Smooth muscle cell (in vitro differentiated cells): ENCODE results near the gene TRIM31. TPM values are rescaled to one million over a fixed set of nuclear protein-coding genes. Genes with fewer than 3 reads are reported as not detected.

Source experiments
- DNase-seq: peaks from one replicate; lab custom pipeline; 2025; ENCODE audit not compliant: unreplicated experiment; lab: John Stamatoyannopoulos, UW
- H2AFZ ChIP-seq: fragments of 200-600 bp; sonication (generic); 2 replicates; pipeline ENCODE4 v1.6.0; 2016; ENCODE audit warnings: antibody characterized with exemption, low read depth, mild to moderate bottlenecking
- H3F3A ChIP-seq: fragments of 200-600 bp; sonication (generic); 2 replicates; pipeline ENCODE4 v1.6.0; 2017; ENCODE audit warnings: antibody characterized with exemption, low read depth
- H3K27ac ChIP-seq: fragments of 200-600 bp; sonication (generic); 2 replicates; pipeline ENCODE4 v1.5.1; 2016; ENCODE audit warnings: low read depth, mild to moderate bottlenecking
- H3K27me3 ChIP-seq: fragments of 200-600 bp; sonication (generic); 2 replicates; pipeline ENCODE4 v1.6.1; 2016; ENCODE audit warnings: low read depth, mild to moderate bottlenecking
- H3K36me3 ChIP-seq: fragments of 200-600 bp; sonication (generic); 2 replicates; pipeline ENCODE4 v1.5.1; 2016; ENCODE audit warnings: low read depth
- H3K4me1 ChIP-seq: fragments of 200-600 bp; sonication (generic); 2 replicates; pipeline ENCODE4 v1.5.1; 2016; ENCODE audit warnings: low read depth
- H3K4me2 ChIP-seq: fragments of 200-600 bp; sonication (generic); 2 replicates; pipeline ENCODE4 v1.6.0; 2016; ENCODE audit warnings: mild to moderate bottlenecking
- H3K4me3 ChIP-seq: fragments of 200-600 bp; sonication (generic); 2 replicates; pipeline ENCODE4 v1.5.1; 2016; ENCODE audit warnings: mild to moderate bottlenecking
- H3K79me2 ChIP-seq: fragments of 200-600 bp; sonication (generic); 2 replicates; pipeline ENCODE4 v1.6.0; 2016; ENCODE audit warnings: low read depth, mild to moderate bottlenecking
- H3K9ac ChIP-seq: fragments of 200-600 bp; sonication (generic); 2 replicates; pipeline ENCODE4 v1.6.0; 2016; ENCODE audit warnings: low read depth
- H3K9me3 ChIP-seq: fragments of 200-600 bp; sonication (generic); replicated peaks from 2 replicates; pipeline ENCODE4 v1.5.1; 2016; ENCODE audit warnings: low read depth
- H4K20me1 ChIP-seq: fragments of 200-600 bp; sonication (generic); 2 replicates; pipeline ENCODE4 v1.6.0; 2016; ENCODE audit warnings: low read depth
- WGBS: methylation state at CpG from one replicate; pipeline ENCODE4 v1.1.7; 2016; ENCODE audit warnings: low lambda C conversion rate; 5-methylcytosine and 5-hydroxymethylcytosine counted together
- polyA plus RNA-seq: library from polyadenylated mRNA; unstranded; fragments of >200 nt; fragmentation: Nextera tagmentation; extraction: Ambion mirVana; gene quantifications from 2 replicates; pipeline ENCODE4 v1.2.1, GENCODE V29; 2016
- total RNA-seq: library from RNA; depleted of rRNA; stranded (reverse); fragments of >200 nt; gene quantifications from 2 replicates; pipeline ENCODE4 v1.2.3, GENCODE V29; 2014
- TF ChIP-seq, protein P1 (sequence below): fragments of 200-600 bp; sonication (generic); IDR thresholded peaks from 2 replicates; pipeline ENCODE4 v1.5.1; 2017; ENCODE audit warnings: borderline replicate concordance, mild to moderate bottlenecking, antibody characterized with exemption; ENCODE audit not compliant: insufficient read depth, poor library complexity, severe bottlenecking

The TRIM31 gene
- total and polyA plus RNA-seq, 2 experiments from 2014 or later = 0.18 TPM; not detected in 1

DNA sequence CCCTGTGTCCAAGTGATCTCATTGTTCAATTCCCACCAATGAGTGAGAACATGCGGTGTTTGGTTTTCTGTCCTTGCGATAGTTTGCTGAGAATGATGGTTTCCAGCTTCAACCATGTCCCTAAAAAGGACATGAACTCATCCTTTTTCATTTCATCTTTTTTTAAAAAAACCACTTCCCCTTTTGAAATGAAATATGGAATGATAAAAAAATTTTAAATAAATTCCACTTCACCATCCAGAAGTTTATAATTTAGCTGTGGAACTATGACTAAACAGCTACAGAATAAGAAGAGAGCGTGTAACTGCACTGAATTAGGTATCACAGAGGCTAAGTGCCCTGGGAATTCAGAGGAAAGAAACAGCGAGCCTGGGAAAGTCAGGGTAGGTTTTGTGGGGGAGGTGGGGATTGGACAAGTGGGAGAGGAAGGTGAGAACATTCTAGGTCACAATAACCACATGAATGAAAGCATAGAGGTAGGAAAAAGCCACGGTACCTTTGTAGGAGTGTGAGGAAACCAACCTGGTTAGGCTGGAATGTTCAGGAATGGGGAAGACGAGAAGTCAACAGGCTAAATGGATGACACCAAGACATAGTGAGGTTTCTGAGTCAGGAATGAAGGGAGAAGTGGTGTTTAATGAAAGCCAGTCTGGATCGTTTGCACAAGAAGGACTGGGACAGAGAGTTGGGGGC lies 37.1 kb upstream of the TRIM31 start:
- no peaks in the 10 kb centered on the region for H3K36me3 ChIP-seq
- no peaks in the 10 kb centered on the region for H3K4me1 ChIP-seq
- 74% methylated on average over 7 of the region's 7 CpGs for WGBS
- no peaks in the 10 kb centered on the region for H3F3A ChIP-seq
- TF ChIP-seq, protein P1, sequence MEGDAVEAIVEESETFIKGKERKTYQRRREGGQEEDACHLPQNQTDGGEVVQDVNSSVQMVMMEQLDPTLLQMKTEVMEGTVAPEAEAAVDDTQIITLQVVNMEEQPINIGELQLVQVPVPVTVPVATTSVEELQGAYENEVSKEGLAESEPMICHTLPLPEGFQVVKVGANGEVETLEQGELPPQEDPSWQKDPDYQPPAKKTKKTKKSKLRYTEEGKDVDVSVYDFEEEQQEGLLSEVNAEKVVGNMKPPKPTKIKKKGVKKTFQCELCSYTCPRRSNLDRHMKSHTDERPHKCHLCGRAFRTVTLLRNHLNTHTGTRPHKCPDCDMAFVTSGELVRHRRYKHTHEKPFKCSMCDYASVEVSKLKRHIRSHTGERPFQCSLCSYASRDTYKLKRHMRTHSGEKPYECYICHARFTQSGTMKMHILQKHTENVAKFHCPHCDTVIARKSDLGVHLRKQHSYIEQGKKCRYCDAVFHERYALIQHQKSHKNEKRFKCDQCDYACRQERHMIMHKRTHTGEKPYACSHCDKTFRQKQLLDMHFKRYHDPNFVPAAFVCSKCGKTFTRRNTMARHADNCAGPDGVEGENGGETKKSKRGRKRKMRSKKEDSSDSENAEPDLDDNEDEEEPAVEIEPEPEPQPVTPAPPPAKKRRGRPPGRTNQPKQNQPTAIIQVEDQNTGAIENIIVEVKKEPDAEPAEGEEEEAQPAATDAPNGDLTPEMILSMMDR = no peak
- no peaks in the 10 kb centered on the region for H3K79me2 ChIP-seq
- H3K9ac ChIP-seq = no peak overlapping the region
- no peak overlapping the region for H2AFZ ChIP-seq
- peaks cover 40% of the 10 kb centered on the region for H3K27me3 ChIP-seq
- DNase-seq = no peak
- H3K27ac ChIP-seq = no peak overlapping the region
- no peak overlapping the region for H3K4me2 ChIP-seq
- H4K20me1 ChIP-seq = no peaks in the 10 kb centered on the region
- no peak overlapping the region for H3K4me3 ChIP-seq
- no peaks in the 10 kb centered on the region for H3K9me3 ChIP-seq

- Histone ChIP-seq H2AFZ (no peak overlapping the region), H4K20me1 (no peaks in the 10 kb centered on the region), H3K79me2 (no peaks in the 10 kb centered on the region), H3K9ac (no peak overlapping the region), H3K27me3 (peaks cover 46% of the 10 kb centered on the region), H3K4me3 (no peak overlapping the region), H3K9me3 (no peaks in the 10 kb centered on the region), H3K4me2 (no peak overlapping the region), H3K4me1 (no peaks in the 10 kb centered on the region), H3K36me3 (no peaks in the 10 kb centered on the region), H3K27ac (no peak overlapping the region), H3F3A (no peaks in the 10 kb centered on the region)
- no peak for DNase-seq
- 61% methylated on average over 3 of the region's 3 CpGs for WGBS
- TF ChIP-seq, protein P1 = no peak
Observed at GRCh38 chr6:30149234-30149633, 36.3 kb upstream of the TRIM31 start.

- WGBS = 90% methylated on average over 3 of the region's 3 CpGs
- TF ChIP-seq, protein P1 = no peak
- no peak overlapping the region for H3K4me2 ChIP-seq
- no peaks in the 10 kb centered on the region for H3K9me3 ChIP-seq
- no peaks in the 10 kb centered on the region for H3K4me1 ChIP-seq
- H3K4me3 ChIP-seq = no peak overlapping the region
- no peaks in the 10 kb centered on the region for H3K79me2 ChIP-seq
- no peaks in the 10 kb centered on the region for H3K36me3 ChIP-seq
- H3F3A ChIP-seq = no peaks in the 10 kb centered on the region
- no peaks in the 10 kb centered on the region for H4K20me1 ChIP-seq
- H3K27me3 ChIP-seq = peaks cover 56% of the 10 kb centered on the region
- no peak overlapping the region for H3K27ac ChIP-seq
- DNase-seq = no peak
- no peak overlapping the region for H3K9ac ChIP-seq
- H2AFZ ChIP-seq = no peak overlapping the region
Observed at GRCh38 chr6:30147096-30147495, 34.2 kb upstream of the TRIM31 start.

- Histone ChIP-seq H3K27me3 (peaks cover 59% of the 10 kb centered on the region), H3K4me2 (no peak overlapping the region), H3F3A (no peaks in the 10 kb centered on the region), H4K20me1 (no peaks in the 10 kb centered on the region), H3K4me3 (no peak overlapping the region), H2AFZ (no peak overlapping the region), H3K36me3 (no peaks in the 10 kb centered on the region), H3K79me2 (no peaks in the 10 kb centered on the region), H3K4me1 (no peaks in the 10 kb centered on the region), H3K9ac (no peak overlapping the region), H3K27ac (no peak overlapping the region), H3K9me3 (no peaks in the 10 kb centered on the region)
- TF ChIP-seq, protein P1 = no peak
- no peak for DNase-seq
- WGBS = 64% methylated on average over 7 of the region's 7 CpGs
Observed at GRCh38 chr6:30145818-30146217, 32.9 kb upstream of the TRIM31 start.
